Uterus (tissue), 2 donors: ENCODE data around the gene CCDC158.

Experiments
- CTCF ChIP-seq, 4 experiments: fragments of 200-600 bp in 2 of 4; fragments of 450-650 bp in 2 of 4; sonication (generic) in 2 of 4; IDR thresholded peaks; one replicate each; pipeline ENCODE4 v1.5.1; 2016 to 2019; ENCODE audit warnings: antibody characterized with exemption in 4 of 4, mild to moderate bottlenecking in 2 of 4, moderate library complexity in 1 of 4
- POLR2A ChIP-seq, 2 donors: fragments of 450-650 bp; IDR thresholded peaks; one replicate each; pipeline ENCODE4 v1.6.1; 2016; ENCODE audit warnings: antibody characterized with exemption in 2 of 2, mild to moderate bottlenecking in 1 of 2, moderate library complexity in 1 of 2

- TF ChIP-seq CTCF (IDR thresholded peaks at IDR 0.05) (no peak), POLR2A (IDR thresholded peaks at IDR 0.05) (no peak)
These were observed 34.2 kb downstream of the CCDC158 start for GRCh38 chr4:76386566-76387305.
